Activated T-cell treated with anti-CD3 and anti-CD28 coated beads, Interleukin-2, amount 50 U/mL, for 72 hours (primary cell): ENCODE measurements around the gene TNFAIP8L3. TPM values are rescaled to one million over a fixed set of nuclear protein-coding genes. Genes with fewer than 3 reads are reported as not detected.

Experiments used
- ATAC-seq, 2 donors: fragments of 150-1000 bp; cut with Tn5 transposase; replicated peaks in 1 of 2; 2 replicates each; pipeline ENCODE4 v1.10.0; 2021; ENCODE audit warnings: moderate library complexity in 2 of 2, mild to moderate bottlenecking in 1 of 2
- DNase-seq, 2 donors: peaks; one replicate each; pipeline ENCODE4 v3.0.0; 2021 to 2022; ENCODE audit warnings: mixed read lengths in 1 of 2
- H3K27ac Mint-ChIP-seq: one replicate; pipeline ENCODE4 v1.8.0; 2022; ENCODE audit warnings: mild to moderate bottlenecking, moderate library complexity, mixed read lengths
- H3K27me3 Mint-ChIP-seq: one replicate; pipeline ENCODE4 v1.8.0; 2022; ENCODE audit warnings: low read depth, mixed read lengths
- H3K36me3 Mint-ChIP-seq, 2 donors: one replicate each; pipeline ENCODE4 v1.8.0; 2022; ENCODE audit warnings: mixed read lengths in 2 of 2, mild to moderate bottlenecking in 1 of 2; ENCODE audit not compliant: insufficient read depth in 2 of 2
- H3K4me1 Mint-ChIP-seq: one replicate; pipeline ENCODE4 v1.8.0; 2022; ENCODE audit warnings: low read depth, mixed read lengths
- H3K4me3 Mint-ChIP-seq, 2 donors: one replicate each; pipeline ENCODE4 v1.8.0; 2022; ENCODE audit warnings: mild to moderate bottlenecking in 2 of 2, mixed read lengths in 2 of 2, moderate library complexity in 2 of 2
- H3K9me3 Mint-ChIP-seq, 2 donors: one replicate each; pipeline ENCODE4 v1.8.0; 2022; ENCODE audit warnings: mixed read lengths in 2 of 2
- total RNA-seq, 2 donors: library from RNA; stranded (reverse); gene quantifications; one replicate each; pipeline ENCODE4 v1.2.3, GENCODE V29; 2022

Gene TNFAIP8L3
- total RNA-seq, 2 donors from 2014 or later = 0.14 to 0.30 TPM

GRCh38 chr15:51093488-51093838 is 1.2 kb downstream of the TNFAIP8L3 start:
- DNase-seq = no peak
- Mint-ChIP-seq H3K27me3 (peaks cover 90% of the 10 kb centered on the region), H3K4me1 (peaks cover 5% of the 10 kb centered on the region), H3K4me3 (peak overlapping the region; percentile 70 to 81), H3K36me3 (no peaks in the 10 kb centered on the region), H3K9me3 (no peaks in the 10 kb centered on the region), H3K27ac (no peak overlapping the region)
- peak; percentile 6 to 23 for ATAC-seq

GRCh38 chr15:51092480-51093040 is 2.1 kb downstream of the TNFAIP8L3 start:
- DNase-seq (no peak), ATAC-seq (no peak)
- H3K9me3 Mint-ChIP-seq = no peaks in the 10 kb centered on the region
- H3K36me3 Mint-ChIP-seq = no peaks in the 10 kb centered on the region
- H3K4me3 Mint-ChIP-seq = peak overlapping the region in 1 of 2 donors; percentile 36
- H3K27me3 Mint-ChIP-seq = peaks cover 82% of the 10 kb centered on the region
- H3K27ac Mint-ChIP-seq = no peak overlapping the region
- peaks cover 5% of the 10 kb centered on the region for H3K4me1 Mint-ChIP-seq

GRCh38 chr15:51090753-51091152 is 4.0 kb downstream of the TNFAIP8L3 start:
- no peaks in the 10 kb centered on the region for H3K36me3 Mint-ChIP-seq
- H3K27me3 Mint-ChIP-seq = peaks cover 64% of the 10 kb centered on the region
- no peak overlapping the region for H3K27ac Mint-ChIP-seq
- DNase-seq (no peak), ATAC-seq (no peak)
- no peak overlapping the region for H3K4me3 Mint-ChIP-seq
- peaks cover 5% of the 10 kb centered on the region for H3K4me1 Mint-ChIP-seq
- H3K9me3 Mint-ChIP-seq = no peaks in the 10 kb centered on the region

GRCh38 chr15:51089699-51090453 is 4.8 kb downstream of the TNFAIP8L3 start:
- no peak overlapping the region for H3K4me3 Mint-ChIP-seq
- ATAC-seq = no peak
- H3K36me3 Mint-ChIP-seq = no peaks in the 10 kb centered on the region
- H3K9me3 Mint-ChIP-seq = no peaks in the 10 kb centered on the region
- H3K4me1 Mint-ChIP-seq = peaks cover 2% of the 10 kb centered on the region
- peaks cover 55% of the 10 kb centered on the region for H3K27me3 Mint-ChIP-seq
- DNase-seq = no peak
- H3K27ac Mint-ChIP-seq = no peak overlapping the region

GRCh38 chr15:51089041-51089440 is 5.7 kb downstream of the TNFAIP8L3 start:
- no peak for ATAC-seq
- no peaks in the 10 kb centered on the region for H3K9me3 Mint-ChIP-seq
- H3K27me3 Mint-ChIP-seq = peaks cover 53% of the 10 kb centered on the region
- no peak overlapping the region for H3K4me3 Mint-ChIP-seq
- no peaks in the 10 kb centered on the region for H3K4me1 Mint-ChIP-seq
- no peaks in the 10 kb centered on the region for H3K36me3 Mint-ChIP-seq
- no peak overlapping the region for H3K27ac Mint-ChIP-seq
- no peak for DNase-seq

GRCh38 chr15:51088585-51088984 is 6.1 kb downstream of the TNFAIP8L3 start:
- no peak overlapping the region for H3K4me3 Mint-ChIP-seq
- no peak overlapping the region for H3K27ac Mint-ChIP-seq
- no peaks in the 10 kb centered on the region for H3K9me3 Mint-ChIP-seq
- no peaks in the 10 kb centered on the region for H3K4me1 Mint-ChIP-seq
- peaks cover 48% of the 10 kb centered on the region for H3K27me3 Mint-ChIP-seq
- DNase-seq (no peak), ATAC-seq (no peak)
- no peaks in the 10 kb centered on the region for H3K36me3 Mint-ChIP-seq

- ATAC-seq (no peak), DNase-seq (no peak)
- Mint-ChIP-seq H3K9me3 (no peaks in the 10 kb centered on the region), H3K27me3 (peaks cover 38% of the 10 kb centered on the region), H3K4me1 (no peaks in the 10 kb centered on the region), H3K27ac (no peak overlapping the region), H3K4me3 (no peak overlapping the region), H3K36me3 (no peaks in the 10 kb centered on the region)
These were observed 7.2 kb downstream of the TNFAIP8L3 start for GRCh38 chr15:51087513-51087912.

- H3K9me3 Mint-ChIP-seq = no peaks in the 10 kb centered on the region
- DNase-seq (no peak), ATAC-seq (no peak)
- H3K36me3 Mint-ChIP-seq = no peaks in the 10 kb centered on the region
- peaks cover 26% of the 10 kb centered on the region for H3K27me3 Mint-ChIP-seq
- H3K4me1 Mint-ChIP-seq = no peaks in the 10 kb centered on the region
- H3K27ac Mint-ChIP-seq = no peak overlapping the region
- H3K4me3 Mint-ChIP-seq = no peak overlapping the region
These were observed 8.3 kb downstream of the TNFAIP8L3 start for GRCh38 chr15:51086409-51086808.

- H3K4me3 Mint-ChIP-seq = no peak overlapping the region
- no peaks in the 10 kb centered on the region for H3K4me1 Mint-ChIP-seq
- H3K36me3 Mint-ChIP-seq = no peaks in the 10 kb centered on the region
- ATAC-seq (no peak), DNase-seq (no peak)
- H3K27ac Mint-ChIP-seq = no peak overlapping the region
- no peaks in the 10 kb centered on the region for H3K9me3 Mint-ChIP-seq
- H3K27me3 Mint-ChIP-seq = peaks cover 20% of the 10 kb centered on the region
These were observed 8.9 kb downstream of the TNFAIP8L3 start for GRCh38 chr15:51085764-51086163.

- no peak overlapping the region for H3K4me3 Mint-ChIP-seq
- no peak for ATAC-seq
These were observed 11.0 kb downstream of the TNFAIP8L3 start for GRCh38 chr15:51083641-51084166.

GRCh38 chr15:51082246-51082645 is 12.5 kb downstream of the TNFAIP8L3 start:
- peaks cover 20% of the 10 kb centered on the region for H3K4me1 Mint-ChIP-seq
- H3K4me3 Mint-ChIP-seq = no peak overlapping the region
- H3K27ac Mint-ChIP-seq = no peak overlapping the region
- peaks cover 9% of the 10 kb centered on the region for H3K27me3 Mint-ChIP-seq
- no peak for DNase-seq
- no peaks in the 10 kb centered on the region for H3K9me3 Mint-ChIP-seq
- no peaks in the 10 kb centered on the region for H3K36me3 Mint-ChIP-seq
- ATAC-seq = no peak

More at GRCh38 chr15:51083641-51084166, 11.0 kb downstream of the TNFAIP8L3 start:
- Mint-ChIP-seq H3K9me3 (no peaks in the 10 kb centered on the region), H3K4me1 (peaks cover 5% of the 10 kb centered on the region), H3K27ac (no peak overlapping the region), H3K36me3 (no peaks in the 10 kb centered on the region), H3K27me3 (peaks cover 6% of the 10 kb centered on the region)
- DNase-seq = no peak

- DNase-seq (no peak), ATAC-seq (no peak)
- Mint-ChIP-seq H3K36me3 (no peaks in the 10 kb centered on the region), H3K4me1 (peaks cover 27% of the 10 kb centered on the region), H3K4me3 (no peak overlapping the region), H3K27me3 (peaks cover 13% of the 10 kb centered on the region), H3K27ac (no peak overlapping the region), H3K9me3 (no peaks in the 10 kb centered on the region)
These were observed 14.4 kb downstream of the TNFAIP8L3 start for GRCh38 chr15:51080286-51080685.

GRCh38 chr15:51079226-51079625 is 15.5 kb downstream of the TNFAIP8L3 start:
- Mint-ChIP-seq H3K4me1 (peaks cover 27% of the 10 kb centered on the region), H3K4me3 (peak overlapping the region in 1 of 2 donors; percentile 34), H3K9me3 (no peaks in the 10 kb centered on the region), H3K27ac (no peak overlapping the region), H3K27me3 (peaks cover 13% of the 10 kb centered on the region), H3K36me3 (no peaks in the 10 kb centered on the region)
- no peak for DNase-seq
- ATAC-seq = no peak
